Endothelial cell of umbilical vein (primary cell): ENCODE measurements around the gene PSMB9. TPM values are rescaled to one million over a fixed set of nuclear protein-coding genes. Genes with fewer than 3 reads are reported as not detected.

Experiments
- BruUV-seq: library from RNA; stranded (reverse); fragments of 400-500 nt; replicated peaks from 2 replicates; lab custom pipeline; 2021; lab: Mats Ljungman, UMichigan
- CTCF ChIA-PET: fragments of 300-600, 350-600 bp; sonication (Branson Sonifier 250); formaldehyde crosslinking; loops from one replicate; lab custom pipeline; 2021; ENCODE audit warnings: antibody characterized with exemption, inconsistent platforms; lab: Charles Lee
- POLR2A ChIA-PET: fragments of 300-600, 350-600 bp; sonication (Branson Sonifier 250); formaldehyde crosslinking; loops from one replicate; lab custom pipeline; 2021; ENCODE audit warnings: antibody characterized with exemption, inconsistent platforms; lab: Charles Lee
- DNase-seq: peaks from one replicate; pipeline ENCODE4 v3.0.0-alpha.2; 2011; ENCODE audit warnings: low read depth, low spot score
- FAIRE-seq: peaks from 2 replicates; lab custom pipeline; 2011; peaks lifted over from hg19 to GRCh38; lab: Jason Lieb, UNC
- H2AFZ ChIP-seq: 2 replicates; pipeline ENCODE4 v1.6.0; 2012; ENCODE audit warnings: low read depth, low read length, control low read depth, inconsistent platforms
- H3K27ac ChIP-seq: 2 replicates; pipeline ENCODE4 v1.5.1; 2011; ENCODE audit warnings: low read depth, mild to moderate bottlenecking, control low read depth, low read length, moderate library complexity; ENCODE audit not compliant: insufficient read depth
- H3K27me3 ChIP-seq, 2 experiments: 2 replicates each; pipeline versions ENCODE4 v1.6.0 to v1.6.1; 2011; ENCODE audit warnings: low read length in 2 of 2, mixed read lengths in 1 of 2; ENCODE audit not compliant: control insufficient read depth in 2 of 2, insufficient read depth in 2 of 2
- H3K36me3 ChIP-seq, 2 experiments: 2 replicates in 1 of 2; 3 replicates in 1 of 2; pipeline ENCODE4 v1.5.1; 2011; ENCODE audit warnings: low read length in 2 of 2, mild to moderate bottlenecking in 1 of 2, moderate library complexity in 1 of 2; ENCODE audit not compliant: control insufficient read depth in 2 of 2, insufficient read depth in 2 of 2; ENCODE audit errors: extremely low read depth in 1 of 2
- H3K4me1 ChIP-seq: 3 replicates; pipeline ENCODE4 v1.5.1; 2011; ENCODE audit warnings: mild to moderate bottlenecking, low read length; ENCODE audit not compliant: control insufficient read depth, insufficient read depth; ENCODE audit errors: extremely low read depth
- H3K4me2 ChIP-seq: 2 replicates; pipeline ENCODE4 v1.6.1; 2011; ENCODE audit warnings: low read length, control low read depth, mixed read lengths; ENCODE audit not compliant: insufficient read depth
- H3K4me3 ChIP-seq, 3 experiments: fragments of 200-600 bp in 1 of 3; sonication (generic), shearing (Covaris generic) in 1 of 3; replicated peaks in 1 of 3; 2 replicates each; pipeline ENCODE4 v1.5.1; 2011 to 2016; ENCODE audit warnings: control low read depth in 3 of 3, low read length in 3 of 3, mild to moderate bottlenecking in 2 of 3, inconsistent platforms in 1 of 3, low read depth in 1 of 3, moderate library complexity in 1 of 3; ENCODE audit not compliant: insufficient read depth in 1 of 3
- H3K79me2 ChIP-seq: 2 replicates; pipeline ENCODE4 v1.6.0; 2012; ENCODE audit warnings: low read length, inconsistent platforms; ENCODE audit not compliant: control insufficient read depth, insufficient read depth
- H3K9ac ChIP-seq: replicated peaks from 2 replicates; pipeline ENCODE3; 2011; ENCODE audit warnings: low read length, control low read depth; ENCODE audit not compliant: insufficient read depth; ENCODE audit errors: extremely low read depth
- H3K9me1 ChIP-seq: replicated peaks from 3 replicates; pipeline ENCODE4 v1.6.0; 2011; ENCODE audit warnings: mild to moderate bottlenecking, low read length; ENCODE audit not compliant: control insufficient read depth, insufficient read depth; ENCODE audit errors: extremely low read depth
- H3K9me3 ChIP-seq: replicated peaks from 2 replicates; pipeline ENCODE4 v1.5.1; 2012; ENCODE audit warnings: low read length, inconsistent platforms; ENCODE audit not compliant: control insufficient read depth, insufficient read depth
- H4K20me1 ChIP-seq: replicated peaks from 2 replicates; pipeline ENCODE3; 2011; ENCODE audit warnings: mild to moderate bottlenecking, low read length; ENCODE audit not compliant: control insufficient read depth, insufficient read depth; ENCODE audit errors: extremely low read depth
- EZH2 ChIP-seq: IDR thresholded peaks from 2 replicates; pipeline ENCODE4 v1.6.1; 2012; ENCODE audit warnings: borderline replicate concordance, low read depth, mild to moderate bottlenecking, moderate library complexity, low read length, inconsistent platforms; ENCODE audit not compliant: severe bottlenecking
- FOS ChIP-seq: IDR thresholded peaks from 2 replicates; pipeline ENCODE4 v1.6.1; 2011; ENCODE audit warnings: mild to moderate bottlenecking, low read length, moderate library complexity, borderline replicate concordance; ENCODE audit not compliant: insufficient read depth
- GATA2 ChIP-seq: IDR thresholded peaks from 2 replicates; pipeline ENCODE4 v1.7.0; 2011; ENCODE audit warnings: low read depth, mild to moderate bottlenecking, moderate library complexity, mixed read lengths, low read length; ENCODE audit not compliant: insufficient read length, insufficient read depth
- JUN ChIP-seq: IDR thresholded peaks from 2 replicates; pipeline ENCODE4 v1.6.1; 2011; ENCODE audit warnings: borderline replicate concordance, low read depth; ENCODE audit not compliant: insufficient read length, insufficient read depth
- MAX ChIP-seq: IDR thresholded peaks from 2 replicates; pipeline ENCODE4 v1.6.1; 2011; ENCODE audit not compliant: insufficient read depth, insufficient read length
- MYC ChIP-seq: IDR thresholded peaks from one replicate; pipeline ENCODE4 v1.6.1; 2011; ENCODE audit warnings: mild to moderate bottlenecking, low read depth, low read length
- POLR2A ChIP-seq: IDR thresholded peaks from 2 replicates; pipeline ENCODE4 v1.6.1; 2012; ENCODE audit warnings: low read depth, mild to moderate bottlenecking, control low read depth, low read length
- POLR2AphosphoS5 ChIP-seq: IDR thresholded peaks from 2 replicates; pipeline ENCODE4 v1.6.1; 2012; ENCODE audit warnings: low read depth, mild to moderate bottlenecking, control low read depth, low read length, moderate library complexity; ENCODE audit not compliant: insufficient read depth
- dilution Hi-C: fragments of 300-500 bp; cut with MboI; formaldehyde crosslinking; loops from one replicate; pipeline ENCODE4 v1.15.0; 2019; ENCODE audit warnings: low sequenced_read_pairs; ENCODE audit not compliant: extremely low pct_ligation_motif_present
- intact Hi-C: fragments of 100-400 bp; cut with micrococcal nuclease; formaldehyde crosslinking; loops from one replicate; pipeline ENCODE4 v1.10.0; 2022
- polyA plus RNA-seq, 4 experiments: library from polyadenylated mRNA; depleted of rRNA in 3 of 4; stranded (reverse) in 3 of 4; unstranded in 1 of 4; fragments of >200 nt; gene quantifications; 2 replicates each; pipeline versions ENCODE4 v1.2.1 to v1.2.3, GENCODE V29; 2011 to 2012; ENCODE audit warnings: missing spikeins in 1 of 4
- total RNA-seq: library from RNA; stranded (reverse); gene quantifications from 2 replicates; pipeline ENCODE4 v1.2.3, GENCODE V29; 2021
- TF ChIP-seq, protein P1 (sequence below), 2 donors: IDR thresholded peaks; 1 replicate in 1 of 2; 2 replicates in 1 of 2; pipeline ENCODE4 v1.5.1; 2011; ENCODE audit warnings: low read length in 2 of 2, mild to moderate bottlenecking in 2 of 2, moderate library complexity in 2 of 2, control low read depth in 1 of 2, inconsistent platforms in 1 of 2, low read depth in 1 of 2; ENCODE audit not compliant: insufficient read depth in 1 of 2; ENCODE audit errors: extremely low read depth in 1 of 2

PSMB9 gene
- total and polyA plus RNA-seq, 2 donors (not counting 3 experiments of a cell fraction or from before 2014, with no cell fraction given), result 6.3 TPM

DNA sequence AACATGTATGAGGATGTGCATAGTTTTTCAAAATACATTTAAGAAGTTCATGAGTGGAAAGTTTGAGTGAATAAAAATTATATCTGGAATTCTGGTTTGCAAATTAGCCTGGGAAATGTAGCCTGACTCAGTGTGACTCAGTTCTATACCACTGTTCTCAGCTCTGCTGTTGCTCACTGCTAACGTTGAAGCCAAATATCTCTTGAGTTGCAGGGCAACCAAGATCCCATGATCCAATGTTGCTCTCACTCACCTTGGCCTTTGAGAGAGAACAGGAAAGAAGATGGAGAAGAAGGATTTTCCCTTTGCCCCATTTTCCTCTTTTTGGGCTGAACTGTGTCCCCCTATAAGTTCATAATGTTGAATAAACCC lies 28.9 kb downstream of the PSMB9 start:
- FAIRE-seq, result no peak
- Histone ChIP-seq H3K27ac (no peak overlapping the region), H2AFZ (no peak overlapping the region), H3K9me1 (no peaks in the 10 kb centered on the region), H4K20me1 (no peaks in the 10 kb centered on the region), H3K79me2 (no peaks in the 10 kb centered on the region), H3K4me3 (no peak overlapping the region), H3K9ac (no peak overlapping the region), H3K27me3 (peaks cover 43 to 49% of the 10 kb centered on the region in 2 experiments), H3K4me1 (no peaks in the 10 kb centered on the region), H3K36me3 (no peaks in the 10 kb centered on the region), H3K9me3 (no peaks in the 10 kb centered on the region), H3K4me2 (no peak overlapping the region)
- BruUV-seq, result no TSS peak
- POLR2A ChIA-PET, result no interaction called here
- dilution Hi-C loops (no loop called here), intact Hi-C loops (loop anchor here (10.0 kb wide), 1 partner anchor 362 kb away; no protein-coding TSS in a partner anchor)
- DNase-seq, result no peak
- CTCF ChIA-PET, result interaction anchor here (0.7 to 9.4 kb wide), 6 partner anchors 15 to 119 kb away, joined by 3 to 192 read pairs (median 6); partner anchors contain the start of gene HLA-DMA
- TF ChIP-seq MYC, result no peak
- no peak for TF ChIP-seq POLR2A
- no peak for TF ChIP-seq GATA2
- no peak for TF ChIP-seq MAX
- no peak for TF ChIP-seq EZH2
- TF ChIP-seq POLR2AphosphoS5, result no peak
- TF ChIP-seq, protein P1, sequence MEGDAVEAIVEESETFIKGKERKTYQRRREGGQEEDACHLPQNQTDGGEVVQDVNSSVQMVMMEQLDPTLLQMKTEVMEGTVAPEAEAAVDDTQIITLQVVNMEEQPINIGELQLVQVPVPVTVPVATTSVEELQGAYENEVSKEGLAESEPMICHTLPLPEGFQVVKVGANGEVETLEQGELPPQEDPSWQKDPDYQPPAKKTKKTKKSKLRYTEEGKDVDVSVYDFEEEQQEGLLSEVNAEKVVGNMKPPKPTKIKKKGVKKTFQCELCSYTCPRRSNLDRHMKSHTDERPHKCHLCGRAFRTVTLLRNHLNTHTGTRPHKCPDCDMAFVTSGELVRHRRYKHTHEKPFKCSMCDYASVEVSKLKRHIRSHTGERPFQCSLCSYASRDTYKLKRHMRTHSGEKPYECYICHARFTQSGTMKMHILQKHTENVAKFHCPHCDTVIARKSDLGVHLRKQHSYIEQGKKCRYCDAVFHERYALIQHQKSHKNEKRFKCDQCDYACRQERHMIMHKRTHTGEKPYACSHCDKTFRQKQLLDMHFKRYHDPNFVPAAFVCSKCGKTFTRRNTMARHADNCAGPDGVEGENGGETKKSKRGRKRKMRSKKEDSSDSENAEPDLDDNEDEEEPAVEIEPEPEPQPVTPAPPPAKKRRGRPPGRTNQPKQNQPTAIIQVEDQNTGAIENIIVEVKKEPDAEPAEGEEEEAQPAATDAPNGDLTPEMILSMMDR (IDR thresholded peaks at IDR 0.05; ENCODE audit: extremely low read depth in 1 of 2, insufficient read depth in 1 of 2, low read depth in 1 of 2, low read length in 2 of 2), result no peak
- no peak for TF ChIP-seq JUN
- no peak for TF ChIP-seq FOS
